Fibroblast of skin of right biceps (primary cell): ENCODE data around the gene RERE.

Experiments used
- DNase-seq: peaks from one replicate; pipeline ENCODE4 v3.0.0-alpha.2; 2013

RERE gene

GRCh38 chr1:8684590-8684989 is 132.8 kb downstream of the RERE start:
- DNase-seq: no peak

GRCh38 chr1:8682573-8682972 is 134.9 kb downstream of the RERE start:
- DNase-seq: no peak

- DNase-seq: no peak
These were observed 135.5 kb downstream of the RERE start for GRCh38 chr1:8681911-8682310.

GRCh38 chr1:8680664-8681650 is 136.5 kb downstream of the RERE start:
- DNase-seq: no peak

- no peak for DNase-seq
These were observed 137.3 kb downstream of the RERE start for GRCh38 chr1:8679929-8680663.

GRCh38 chr1:8679395-8679800 is 138.0 kb downstream of the RERE start:
- peak; percentile 68 for DNase-seq

- DNase-seq: peak; percentile 51
These were observed 138.6 kb downstream of the RERE start for GRCh38 chr1:8678673-8679394.

GRCh38 chr1:8677782-8678181 is 139.7 kb downstream of the RERE start:
- no peak for DNase-seq

- no peak for DNase-seq
These were observed 140.6 kb downstream of the RERE start for GRCh38 chr1:8676813-8677212.

- DNase-seq: no peak
These were observed 141.4 kb downstream of the RERE start for GRCh38 chr1:8676072-8676471.

GRCh38 chr1:8674912-8675311 is 142.5 kb downstream of the RERE start:
- DNase-seq: peak; percentile 80

- no peak for DNase-seq
These were observed 143.0 kb downstream of the RERE start for GRCh38 chr1:8674481-8674880.

GRCh38 chr1:8671306-8671917 is 146.0 kb downstream of the RERE start:
- DNase-seq: peak; percentile 74

GRCh38 chr1:8670371-8670818 is 147.0 kb downstream of the RERE start:
- peak; percentile 45 for DNase-seq

- no peak for DNase-seq
These were observed 147.7 kb downstream of the RERE start for GRCh38 chr1:8669606-8670335.

GRCh38 chr1:8667869-8668594 is 149.4 kb downstream of the RERE start:
- no peak for DNase-seq

GRCh38 chr1:8666389-8667167 is 150.9 kb downstream of the RERE start:
- DNase-seq: peak; percentile 55

GRCh38 chr1:8665833-8666232 is 151.6 kb downstream of the RERE start:
- no peak for DNase-seq

GRCh38 chr1:8664887-8665286 is 152.6 kb downstream of the RERE start:
- no peak for DNase-seq

- peak; percentile 22 for DNase-seq
These were observed 153.5 kb downstream of the RERE start for GRCh38 chr1:8663915-8664329.
